K562 (cell line): Measurements from ENCODE around the gene DOCK4. TPM values are rescaled to one million over a fixed set of nuclear protein-coding genes. Genes with fewer than 3 reads are reported as not detected.

Experiments used
- ATF7 ChIP-seq: fragments of 450-650 bp; IDR thresholded peaks from 2 replicates; pipeline ENCODE4 v1.7.1; 2014; ENCODE audit warnings: mild to moderate bottlenecking, moderate library complexity
- KAT2B ChIP-seq: IDR thresholded peaks from one replicate; pipeline ENCODE4 v1.6.1; 2012; ENCODE audit warnings: low read depth, mild to moderate bottlenecking, control low read depth, inconsistent platforms, low read length, moderate library complexity
- SOX6 ChIP-seq: fragments of 450-650 bp; IDR thresholded peaks from 2 replicates; pipeline ENCODE4 v1.6.1; 2014; ENCODE audit warnings: mild to moderate bottlenecking
- STAT6 ChIP-seq: sonication (generic); formaldehyde crosslinking; IDR thresholded peaks from 2 replicates; pipeline ENCODE4 v1.8.1; 2023; ENCODE audit warnings: mild to moderate bottlenecking, missing genetic modification reagents
- ZBTB2 ChIP-seq: fragments of 450-650 bp; IDR thresholded peaks from 2 replicates; pipeline ENCODE4 v1.6.1; 2016; ENCODE audit warnings: antibody characterized with exemption
- ZBTB7A ChIP-seq: IDR thresholded peaks from 2 replicates; pipeline ENCODE4 v1.6.1; 2011; ENCODE audit warnings: low read depth, mild to moderate bottlenecking, low read length, moderate library complexity, borderline replicate concordance; ENCODE audit not compliant: control insufficient read depth
- ZSCAN29 ChIP-seq: fragments of 450-650 bp; IDR thresholded peaks from 2 replicates; pipeline ENCODE4 v1.6.1; 2017
- polyA plus RNA-seq, 8 experiments: library from polyadenylated mRNA; depleted of rRNA in 4 of 8; stranded (reverse) in 5 of 8; unstranded in 3 of 8; fragments of >200 nt; fragmentation: Nextera tagmentation in 2 of 8; fragmentation: Illumina TruSeq in 1 of 8; extraction: Ambion mirVana in 2 of 8; extraction: Trizol in 1 of 8; gene quantifications; 2 replicates each; pipeline versions ENCODE4 v1.2.1 to v1.2.3, GENCODE V29; 2011 to 2014; ENCODE audit warnings: inconsistent platforms in 1 of 8, missing spikeins in 1 of 8
- total RNA-seq, 7 experiments: library from RNA; depleted of rRNA in 6 of 7; stranded (reverse); fragments of >200 nt in 6 of 7; fragmentation: Illumina TruSeq in 2 of 7; extraction: Trizol in 2 of 7; gene quantifications; 2 replicates each; pipeline versions ENCODE4 v1.2.1 to v1.2.3, GENCODE V29; 2011 to 2021; ENCODE audit warnings: low replicate concordance in 1 of 7
- TF ChIP-seq, protein P1 (sequence below): fragments of 250-450 bp; sonication (Bioruptor Pico); IDR thresholded peaks from 2 replicates; pipeline ENCODE4 v1.5.0; 2021; ENCODE audit warnings: mild to moderate bottlenecking, borderline replicate concordance

The DOCK4 gene
- total and polyA plus RNA-seq, 9 of the 15 experiments (the other 6 are each of a cell fraction or from before 2014, with no cell fraction given) = 0.42 to 5.7 (median 2.3) TPM

GRCh38 chr7:112206991-112207592 is 893 bp upstream of the DOCK4 start (continued):
- TF ChIP-seq, protein P1, sequence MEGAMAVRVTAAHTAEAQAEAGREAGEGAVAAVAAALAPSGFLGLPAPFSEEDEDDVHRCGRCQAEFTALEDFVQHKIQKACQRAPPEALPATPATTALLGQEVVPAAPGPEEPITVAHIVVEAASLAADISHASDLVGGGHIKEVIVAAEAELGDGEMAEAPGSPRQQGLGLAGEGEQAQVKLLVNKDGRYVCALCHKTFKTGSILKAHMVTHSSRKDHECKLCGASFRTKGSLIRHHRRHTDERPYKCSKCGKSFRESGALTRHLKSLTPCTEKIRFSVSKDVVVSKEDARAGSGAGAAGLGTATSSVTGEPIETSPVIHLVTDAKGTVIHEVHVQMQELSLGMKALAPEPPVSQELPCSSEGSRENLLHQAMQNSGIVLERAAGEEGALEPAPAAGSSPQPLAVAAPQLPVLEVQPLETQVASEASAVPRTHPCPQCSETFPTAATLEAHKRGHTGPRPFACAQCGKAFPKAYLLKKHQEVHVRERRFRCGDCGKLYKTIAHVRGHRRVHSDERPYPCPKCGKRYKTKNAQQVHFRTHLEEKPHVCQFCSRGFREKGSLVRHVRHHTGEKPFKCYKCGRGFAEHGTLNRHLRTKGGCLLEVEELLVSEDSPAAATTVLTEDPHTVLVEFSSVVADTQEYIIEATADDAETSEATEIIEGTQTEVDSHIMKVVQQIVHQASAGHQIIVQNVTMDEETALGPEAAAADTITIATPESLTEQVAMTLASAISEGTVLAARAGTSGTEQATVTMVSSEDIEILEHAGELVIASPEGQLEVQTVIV = no peak
- TF ChIP-seq ZSCAN29 = no peak
- no peak for TF ChIP-seq KAT2B
- peak; percentile 32; the same call in 1 of the 2 replicates for TF ChIP-seq ZBTB2
- no peak for TF ChIP-seq SOX6
- TF ChIP-seq ZBTB7A = no peak
- no peak for TF ChIP-seq STAT6 (CRISPR knock-in tag)
- TF ChIP-seq ATF7 = no peak
